IMR-90 (cell line): ENCODE measurements around the gene ADAMTSL5. TPM values are rescaled to one million over a fixed set of nuclear protein-coding genes. Genes with fewer than 3 reads are reported as not detected.

Experiments
- ATAC-seq: fragments of 200-7000 bp; cut with Tn5 transposase; 2 replicates; pipeline ENCODE4 v1.9.1; 2020; ENCODE audit warnings: low read depth, mild to moderate bottlenecking, moderate library complexity
- BruUV-seq: library from RNA; stranded (reverse); fragments of 400-500 nt; replicated peaks from 2 replicates; lab custom pipeline; 2021; lab: Mats Ljungman, UMichigan
- CTCF ChIA-PET: fragments of 300-600 bp; formaldehyde crosslinking; extraction: SDS; loops from one replicate; lab custom pipeline; 2021; ENCODE audit warnings: antibody characterized with exemption; lab: Yijun Ruan, JAX
- POLR2A ChIA-PET: fragments of 300-600 bp; sonication (Branson Sonifier 250); formaldehyde crosslinking; loops from one replicate; lab custom pipeline; 2022; ENCODE audit warnings: antibody characterized with exemption; ENCODE audit not compliant: unreplicated experiment; lab: Charles Lee
- DNase-seq: peaks from one replicate; pipeline ENCODE4 v3.0.0; 2013
- H2AFZ ChIP-seq: replicated peaks from 2 replicates; pipeline ENCODE3; 2013; ENCODE audit warnings: low read length, mild to moderate bottlenecking; ENCODE audit not compliant: poor library complexity
- H2AK5ac ChIP-seq: 2 replicates; pipeline ENCODE4 v1.6.1; 2013; ENCODE audit warnings: low read depth, low read length, inconsistent platforms
- H2AK9ac ChIP-seq: replicated peaks from 2 replicates; pipeline ENCODE3; 2013; ENCODE audit warnings: mild to moderate bottlenecking, low read depth, low read length, moderate library complexity; ENCODE audit not compliant: poor library complexity
- H2BK120ac ChIP-seq: 2 replicates; pipeline ENCODE4 v1.6.1; 2013; ENCODE audit warnings: low read depth, low read length, inconsistent platforms
- H2BK15ac ChIP-seq: 3 replicates; pipeline ENCODE4 v1.6.1; 2013; ENCODE audit warnings: low read depth, low read length, inconsistent platforms
- H2BK20ac ChIP-seq: 2 replicates; pipeline ENCODE4 v1.6.1; 2013; ENCODE audit warnings: low read depth, mild to moderate bottlenecking, inconsistent platforms, low read length, moderate library complexity
- H2BK5ac ChIP-seq: 2 replicates; pipeline ENCODE4 v1.6.1; 2013; ENCODE audit warnings: mild to moderate bottlenecking, low read depth, low read length, inconsistent platforms; ENCODE audit not compliant: poor library complexity, severe bottlenecking
- H3K14ac ChIP-seq: replicated peaks from 2 replicates; pipeline ENCODE4 v1.6.1; 2013; ENCODE audit warnings: low read depth, low read length, inconsistent platforms
- H3K18ac ChIP-seq: 2 replicates; pipeline ENCODE4 v1.6.1; 2013; ENCODE audit warnings: low read depth, low read length, control low read depth
- H3K23ac ChIP-seq: 2 replicates; pipeline ENCODE4 v1.6.1; 2013; ENCODE audit warnings: low read depth, low read length, inconsistent platforms
- H3K27ac ChIP-seq: 2 replicates; pipeline ENCODE4 v1.5.1; 2013; ENCODE audit warnings: mild to moderate bottlenecking, control low read depth, low read length; ENCODE audit not compliant: insufficient read depth
- H3K27me3 ChIP-seq: 2 replicates; pipeline ENCODE4 v1.6.1; 2013; ENCODE audit warnings: low read length; ENCODE audit not compliant: control insufficient read depth, insufficient read depth
- H3K36me3 ChIP-seq: 2 replicates; pipeline ENCODE4 v1.6.1; 2013; ENCODE audit warnings: low read length, mixed read lengths; ENCODE audit not compliant: control insufficient read depth, insufficient read depth
- H3K4ac ChIP-seq: 2 replicates; pipeline ENCODE4 v1.6.1; 2013; ENCODE audit warnings: low read depth, low read length, inconsistent platforms
- H3K4me1 ChIP-seq: 2 replicates; pipeline ENCODE4 v1.6.1; 2013; ENCODE audit warnings: low read length, mixed read lengths; ENCODE audit not compliant: control insufficient read depth, insufficient read depth
- H3K4me2 ChIP-seq: 2 replicates; pipeline ENCODE4 v1.6.1; 2013; ENCODE audit warnings: low read depth, mild to moderate bottlenecking, control low read depth, low read length, moderate library complexity
- H3K4me3 ChIP-seq: 2 replicates; pipeline ENCODE4 v1.5.1; 2013; ENCODE audit warnings: low read depth, mild to moderate bottlenecking, control low read depth, low read length, moderate library complexity; ENCODE audit not compliant: insufficient read depth
- H3K56ac ChIP-seq: 2 replicates; pipeline ENCODE4 v1.6.1; 2013; ENCODE audit warnings: low read length, inconsistent platforms; ENCODE audit not compliant: insufficient read depth; ENCODE audit errors: extremely low read depth
- H3K79me1 ChIP-seq, 2 experiments: 2 replicates each; pipeline ENCODE4 v1.6.1; 2013; ENCODE audit warnings: low read length in 2 of 2, inconsistent platforms in 1 of 2, low read depth in 1 of 2
- H3K9ac ChIP-seq: 2 replicates; pipeline ENCODE4 v1.6.1; 2013; ENCODE audit warnings: low read depth, low read length, control low read depth
- H3K9me1 ChIP-seq: 2 replicates; pipeline ENCODE4 v1.6.1; 2013; ENCODE audit warnings: low read length, inconsistent platforms; ENCODE audit not compliant: insufficient read depth
- H3K9me3 ChIP-seq: 2 replicates; pipeline ENCODE4 v1.6.1; 2013; ENCODE audit warnings: low read length; ENCODE audit not compliant: control insufficient read depth, insufficient read depth
- H4K20me1 ChIP-seq: 2 replicates; pipeline ENCODE4 v1.6.1; 2013; ENCODE audit warnings: low read length, inconsistent platforms; ENCODE audit not compliant: insufficient read depth
- H4K5ac ChIP-seq: 2 replicates; pipeline ENCODE4 v1.6.1; 2013; ENCODE audit warnings: mild to moderate bottlenecking, low read depth, low read length, control low read depth
- H4K8ac ChIP-seq, 2 experiments: 2 replicates each; pipeline ENCODE4 v1.6.1; 2013; ENCODE audit warnings: low read depth in 2 of 2, low read length in 2 of 2, control low read depth in 1 of 2, inconsistent platforms in 1 of 2
- H4K91ac ChIP-seq: 2 replicates; pipeline ENCODE4 v1.6.1; 2013; ENCODE audit warnings: low read depth, low read length, inconsistent platforms; ENCODE audit not compliant: insufficient read depth
- BHLHE40 ChIP-seq: fragments of 150-350 bp; IDR thresholded peaks from 2 replicates; pipeline ENCODE4 v1.6.1; 2016; ENCODE audit warnings: mild to moderate bottlenecking, low read depth, low read length
- CEBPB ChIP-seq: IDR thresholded peaks from 2 replicates; pipeline ENCODE4 v1.6.1; 2012; ENCODE audit warnings: low read depth, low read length, improper control_type of control experiment
- CHD1 ChIP-seq: IDR thresholded peaks from 2 replicates; pipeline ENCODE4 v1.6.1; 2012; ENCODE audit warnings: low read depth, low read length, improper control_type of control experiment
- CTCF ChIP-seq: conservative IDR thresholded peaks from 2 replicates; pipeline ENCODE4 v1.5.1; 2012; ENCODE audit warnings: mild to moderate bottlenecking, low read depth, low read length, improper control_type of control experiment
- FOS ChIP-seq: fragments of 150-350 bp; IDR thresholded peaks from 2 replicates; pipeline ENCODE4 v1.6.1; 2016; ENCODE audit warnings: low read depth, low read length
- MAFK ChIP-seq: IDR thresholded peaks from 2 replicates; pipeline ENCODE4 v1.6.1; 2012; ENCODE audit warnings: low read depth, low read length, improper control_type of control experiment
- MAZ ChIP-seq: IDR thresholded peaks from 2 replicates; pipeline ENCODE4 v1.6.1; 2012; ENCODE audit warnings: low read depth, mild to moderate bottlenecking, low read length, improper control_type of control experiment, moderate library complexity, borderline replicate concordance
- POLR2A ChIP-seq: IDR thresholded peaks from 2 replicates; pipeline ENCODE4 v1.6.1; 2012; ENCODE audit warnings: mild to moderate bottlenecking, low read depth, low read length
- RAD21 ChIP-seq: IDR thresholded peaks from 2 replicates; pipeline ENCODE4 v1.6.1; 2012; ENCODE audit warnings: low read length, improper control_type of control experiment
- RCOR1 ChIP-seq: IDR thresholded peaks from 2 replicates; pipeline ENCODE4 v1.6.1; 2012; ENCODE audit warnings: mild to moderate bottlenecking, low read length, improper control_type of control experiment; ENCODE audit not compliant: insufficient replicate concordance
- SMC3 ChIP-seq: fragments of 150-350 bp; IDR thresholded peaks from 2 replicates; pipeline ENCODE4 v1.6.1; 2016; ENCODE audit warnings: low read depth, mild to moderate bottlenecking, antibody characterized with exemption, low read length, moderate library complexity
- WGBS, 2 experiments: methylation state at CpG; one replicate each; pipeline versions ENCODE4 v1.1.5 to v1.1.7; 2013; ENCODE audit warnings: missing lambda C conversion rate in 2 of 2; ENCODE audit not compliant: insufficient read length in 1 of 2; ENCODE audit errors: extremely low coverage in 2 of 2; 5-methylcytosine and 5-hydroxymethylcytosine counted together
- dilution Hi-C: fragments of 300-500 bp; cut with HindIII; formaldehyde crosslinking; loops from one replicate; pipeline ENCODE4 v1.14.3; 2018; ENCODE audit warnings: low sequenced_read_pairs; ENCODE audit not compliant: unreplicated experiment
- in situ Hi-C: fragments of 300-500 bp; cut with MboI; formaldehyde crosslinking; loops from 3 replicates; pipeline ENCODE4 v1.14.3; 2019; ENCODE audit warnings: low sequenced_read_pairs, inconsistent platforms, mixed read lengths
- intact Hi-C: fragments of 100-400 bp; cut with micrococcal nuclease; formaldehyde crosslinking; loops from 2 replicates; pipeline ENCODE4 v1.10.0; 2022
- polyA plus RNA-seq, 3 experiments: library from polyadenylated mRNA; depleted of rRNA; stranded (reverse); fragments of >200 nt; gene quantifications; 2 replicates each; pipeline ENCODE4 v1.2.3, GENCODE V29; 2012; ENCODE audit warnings: low replicate concordance in 1 of 3
- total RNA-seq: library from RNA; depleted of rRNA; stranded (reverse); fragments of >200 nt; gene quantifications from 2 replicates; pipeline ENCODE4 v1.2.3, GENCODE V29; 2012
- TF ChIP-seq, protein P1 (sequence below): fragments of 150-350 bp; IDR thresholded peaks from 2 replicates; pipeline ENCODE4 v1.6.1; 2017; ENCODE audit warnings: mild to moderate bottlenecking, antibody characterized with exemption, low read length, low read depth
- TF ChIP-seq, protein P2 (sequence below): fragments of 150-350 bp; IDR thresholded peaks from 2 replicates; pipeline ENCODE4 v1.6.1; 2016; ENCODE audit warnings: low read depth, mild to moderate bottlenecking, low read length, moderate library complexity, borderline replicate concordance

Gene ADAMTSL5
- total and polyA plus RNA-seq, 2 of the 4 experiments (the other 2 are of a cell fraction): 0.90 to 10.8 TPM

GRCh38 chr19:1513499-1514294 is 878 bp upstream of the ADAMTSL5 start:
- peak overlapping the region; percentile 46; the same call in 1 of the 2 replicates for H3K18ac ChIP-seq
- peak overlapping the region; percentile 71 for H3K9ac ChIP-seq
- H3K4me3 ChIP-seq: peak overlapping the region; percentile 98
- peaks cover 5% of the 10 kb centered on the region; the same call in 1 of the 2 replicates for H3K36me3 ChIP-seq
- no peaks in the 10 kb centered on the region for H3K9me1 ChIP-seq
- POLR2A ChIA-PET: no interaction called here
- H4K5ac ChIP-seq: peak overlapping the region; percentile 41; the same call in 1 of the 2 replicates
- H2AK5ac ChIP-seq: peak overlapping the region; percentile 50
- WGBS, 2 experiments: 15% methylated on average over 23 of the region's 52 CpGs; no CpG with 5 or more reads in 1 of the 2 experiments
- H2BK120ac ChIP-seq: peak overlapping the region; percentile 19; the same call in 1 of the 2 replicates
- dilution Hi-C loops (no loop called here), in situ Hi-C loops (no loop called here), intact Hi-C loops (no loop called here)
- H4K91ac ChIP-seq: peak overlapping the region; percentile 62; the same call in 1 of the 2 replicates
- H3K9me3 ChIP-seq: peaks cover 2% of the 10 kb centered on the region; the same call in 1 of the 2 replicates
- CTCF ChIA-PET: no interaction called here
- DNase-seq (peak; percentile 53), ATAC-seq (peak; percentile 67)
- no peak overlapping the region for H2BK15ac ChIP-seq
- H3K23ac ChIP-seq: no peak overlapping the region
- peak overlapping the region; percentile 53; the same call in 1 of the 2 replicates for H3K4me2 ChIP-seq
- peak overlapping the region; percentile 64 for H3K4ac ChIP-seq
- H4K20me1 ChIP-seq: peaks cover 6% of the 10 kb centered on the region; the same call in 1 of the 2 replicates
- peak overlapping the region; percentile 83 for H3K27ac ChIP-seq
- H3K14ac ChIP-seq: no peak overlapping the region; the same call in 1 of the 2 replicates
- H2AK9ac ChIP-seq: peak overlapping the region; percentile 91
- peak overlapping the region in 1 of 2 experiments; percentile 69; a peak in 2 of 4 replicates for H4K8ac ChIP-seq
- peak overlapping the region; percentile 41; the same call in 1 of the 2 replicates for H3K56ac ChIP-seq
- H3K4me1 ChIP-seq: peaks cover 4% of the 10 kb centered on the region; the same call in 1 of the 2 replicates
- no peak overlapping the region for H2BK20ac ChIP-seq
- no peaks in the 10 kb centered on the region; the same call in 1 of the 2 replicates for H3K27me3 ChIP-seq
- H3K79me1 ChIP-seq: peaks cover 4 to 15% of the 10 kb centered on the region in 2 experiments; a peak in 1 of 4 replicates
- H2AFZ ChIP-seq: peak overlapping the region; percentile 90
- peak overlapping the region; percentile 63 for H2BK5ac ChIP-seq
- no TSS peak for BruUV-seq
- TF ChIP-seq SMC3 (peak; percentile 44), POLR2A (no peak), CEBPB (no peak), RAD21 (peak; percentile 49), RCOR1 (no peak), FOS (no peak), CTCF (peak; percentile 82), MAZ (peak; percentile 83), BHLHE40 (no peak), CHD1 (no peak), MAFK (no peak)
- TF ChIP-seq, protein P1, sequence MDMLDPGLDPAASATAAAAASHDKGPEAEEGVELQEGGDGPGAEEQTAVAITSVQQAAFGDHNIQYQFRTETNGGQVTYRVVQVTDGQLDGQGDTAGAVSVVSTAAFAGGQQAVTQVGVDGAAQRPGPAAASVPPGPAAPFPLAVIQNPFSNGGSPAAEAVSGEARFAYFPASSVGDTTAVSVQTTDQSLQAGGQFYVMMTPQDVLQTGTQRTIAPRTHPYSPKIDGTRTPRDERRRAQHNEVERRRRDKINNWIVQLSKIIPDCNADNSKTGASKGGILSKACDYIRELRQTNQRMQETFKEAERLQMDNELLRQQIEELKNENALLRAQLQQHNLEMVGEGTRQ: no peak
- TF ChIP-seq, protein P2, sequence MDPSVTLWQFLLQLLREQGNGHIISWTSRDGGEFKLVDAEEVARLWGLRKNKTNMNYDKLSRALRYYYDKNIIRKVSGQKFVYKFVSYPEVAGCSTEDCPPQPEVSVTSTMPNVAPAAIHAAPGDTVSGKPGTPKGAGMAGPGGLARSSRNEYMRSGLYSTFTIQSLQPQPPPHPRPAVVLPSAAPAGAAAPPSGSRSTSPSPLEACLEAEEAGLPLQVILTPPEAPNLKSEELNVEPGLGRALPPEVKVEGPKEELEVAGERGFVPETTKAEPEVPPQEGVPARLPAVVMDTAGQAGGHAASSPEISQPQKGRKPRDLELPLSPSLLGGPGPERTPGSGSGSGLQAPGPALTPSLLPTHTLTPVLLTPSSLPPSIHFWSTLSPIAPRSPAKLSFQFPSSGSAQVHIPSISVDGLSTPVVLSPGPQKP: no peak
